K562 (cell line): ENCODE results near the gene VPS50. TPM values are rescaled to one million over a fixed set of nuclear protein-coding genes. Genes with fewer than 3 reads are reported as not detected.

Source experiments
- ARID4B ChIP-seq: sonication (generic); formaldehyde crosslinking; IDR thresholded peaks from 2 replicates; pipeline ENCODE4 v1.8.0; 2022; ENCODE audit warnings: mild to moderate bottlenecking, missing genetic modification reagents
- ASH1L ChIP-seq: fragments of 450-650 bp; IDR thresholded peaks from 2 replicates; pipeline ENCODE4 v1.6.1; 2018; ENCODE audit warnings: borderline replicate concordance, mild to moderate bottlenecking, low read depth; ENCODE audit not compliant: partially characterized antibody
- CHD7 ChIP-seq: fragments of 200-600 bp; sonication (generic); IDR thresholded peaks from one replicate; pipeline ENCODE4 v1.6.1; 2012; ENCODE audit warnings: mild to moderate bottlenecking, low read depth, low read length, inconsistent platforms
- ETS2 ChIP-seq: IDR thresholded peaks from 2 replicates; pipeline ENCODE4 v1.6.1; 2016; ENCODE audit warnings: borderline replicate concordance, missing genetic modification characterization, mild to moderate bottlenecking, moderate library complexity, missing compliant biosample characterization; ENCODE audit not compliant: poor library complexity, severe bottlenecking
- SAFB ChIP-seq: fragments of 200-400 bp; formaldehyde crosslinking; IDR thresholded peaks from 2 replicates; pipeline ENCODE4 v1.6.1; 2017; ENCODE audit warnings: low read depth, low read length, borderline replicate concordance
- STAG1 ChIP-seq: sonication (generic); formaldehyde crosslinking; IDR thresholded peaks from 2 replicates; pipeline ENCODE4 v1.5.0; 2020; ENCODE audit warnings: missing genetic modification reagents, borderline replicate concordance
- ZNF79 ChIP-seq: fragments of 250-450 bp; sonication (Bioruptor Pico); IDR thresholded peaks from 2 replicates; pipeline ENCODE4 v1.4.0; 2020; ENCODE audit warnings: low read depth, mild to moderate bottlenecking, moderate library complexity
- polyA plus RNA-seq, 8 experiments: library from polyadenylated mRNA; depleted of rRNA in 4 of 8; stranded (reverse) in 5 of 8; unstranded in 3 of 8; fragments of >200 nt; fragmentation: Nextera tagmentation in 2 of 8; fragmentation: Illumina TruSeq in 1 of 8; extraction: Ambion mirVana in 2 of 8; extraction: Trizol in 1 of 8; gene quantifications; 2 replicates each; pipeline versions ENCODE4 v1.2.1 to v1.2.3, GENCODE V29; 2011 to 2014; ENCODE audit warnings: inconsistent platforms in 1 of 8, missing spikeins in 1 of 8
- total RNA-seq, 7 experiments: library from RNA; depleted of rRNA in 6 of 7; stranded (reverse); fragments of >200 nt in 6 of 7; fragmentation: Illumina TruSeq in 2 of 7; extraction: Trizol in 2 of 7; gene quantifications; 2 replicates each; pipeline versions ENCODE4 v1.2.1 to v1.2.3, GENCODE V29; 2011 to 2021; ENCODE audit warnings: low replicate concordance in 1 of 7
- TF ChIP-seq, protein P1 (sequence below): fragments of 200-800 bp; sonication (Bioruptor generic); IDR thresholded peaks from 2 replicates; pipeline ENCODE4 v1.6.1; 2017; ENCODE audit warnings: missing genetic modification characterization, missing compliant biosample characterization
- TF ChIP-seq, protein P2 (sequence below): sonication (generic); formaldehyde crosslinking; IDR thresholded peaks from 2 replicates; pipeline ENCODE4 v1.8.1; 2023; ENCODE audit warnings: mild to moderate bottlenecking, missing genetic modification reagents

The VPS50 gene
- total and polyA plus RNA-seq, 9 of the 15 experiments (the other 6 are each of a cell fraction or from before 2014, with no cell fraction given) = 10.5 to 29.4 (median 15.8) TPM

- TF ChIP-seq ETS2 (tag) (no peak), ASH1L (no peak), STAG1 (no peak), SAFB (no peak), ARID4B (CRISPR knock-in tag) (no peak), CHD7 (no peak), ZNF79 (CRISPR knock-in tag) (no peak)
- TF ChIP-seq, protein P1, sequence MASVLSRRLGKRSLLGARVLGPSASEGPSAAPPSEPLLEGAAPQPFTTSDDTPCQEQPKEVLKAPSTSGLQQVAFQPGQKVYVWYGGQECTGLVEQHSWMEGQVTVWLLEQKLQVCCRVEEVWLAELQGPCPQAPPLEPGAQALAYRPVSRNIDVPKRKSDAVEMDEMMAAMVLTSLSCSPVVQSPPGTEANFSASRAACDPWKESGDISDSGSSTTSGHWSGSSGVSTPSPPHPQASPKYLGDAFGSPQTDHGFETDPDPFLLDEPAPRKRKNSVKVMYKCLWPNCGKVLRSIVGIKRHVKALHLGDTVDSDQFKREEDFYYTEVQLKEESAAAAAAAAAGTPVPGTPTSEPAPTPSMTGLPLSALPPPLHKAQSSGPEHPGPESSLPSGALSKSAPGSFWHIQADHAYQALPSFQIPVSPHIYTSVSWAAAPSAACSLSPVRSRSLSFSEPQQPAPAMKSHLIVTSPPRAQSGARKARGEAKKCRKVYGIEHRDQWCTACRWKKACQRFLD (CRISPR knock-in tag) = no peak
- TF ChIP-seq, protein P2, sequence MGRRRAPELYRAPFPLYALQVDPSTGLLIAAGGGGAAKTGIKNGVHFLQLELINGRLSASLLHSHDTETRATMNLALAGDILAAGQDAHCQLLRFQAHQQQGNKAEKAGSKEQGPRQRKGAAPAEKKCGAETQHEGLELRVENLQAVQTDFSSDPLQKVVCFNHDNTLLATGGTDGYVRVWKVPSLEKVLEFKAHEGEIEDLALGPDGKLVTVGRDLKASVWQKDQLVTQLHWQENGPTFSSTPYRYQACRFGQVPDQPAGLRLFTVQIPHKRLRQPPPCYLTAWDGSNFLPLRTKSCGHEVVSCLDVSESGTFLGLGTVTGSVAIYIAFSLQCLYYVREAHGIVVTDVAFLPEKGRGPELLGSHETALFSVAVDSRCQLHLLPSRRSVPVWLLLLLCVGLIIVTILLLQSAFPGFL (CRISPR knock-in tag) = no peak
Observed at GRCh38 chr7:93262535-93262934, 30.4 kb downstream of the VPS50 start (continued).
